ENCODE measurements around the gene HABP4. TPM values are rescaled to one million over a fixed set of nuclear protein-coding genes. Genes with fewer than 3 reads are reported as not detected.

HABP4 gene
- total and polyA plus RNA-seq, 2 experiments from 2014 or later, result 41.0 to 69.6 TPM

- Histone ChIP-seq H3K36me3 (peaks cover 28% of the 10 kb centered on the region), H3K27ac (peak overlapping the region; percentile 40), H3K4me1 (ENCODE audit: low read depth) (peaks cover 53% of the 10 kb centered on the region), H3K9me3 (ENCODE audit: low read depth) (no peaks in the 10 kb centered on the region), H3K27me3 (no peaks in the 10 kb centered on the region), H3K4me3 (no peak overlapping the region)
- no peak for DNase-seq (ENCODE audit: low read depth in 1 of 2, low spot score in 1 of 2)
- TF ChIP-seq, protein P1, sequence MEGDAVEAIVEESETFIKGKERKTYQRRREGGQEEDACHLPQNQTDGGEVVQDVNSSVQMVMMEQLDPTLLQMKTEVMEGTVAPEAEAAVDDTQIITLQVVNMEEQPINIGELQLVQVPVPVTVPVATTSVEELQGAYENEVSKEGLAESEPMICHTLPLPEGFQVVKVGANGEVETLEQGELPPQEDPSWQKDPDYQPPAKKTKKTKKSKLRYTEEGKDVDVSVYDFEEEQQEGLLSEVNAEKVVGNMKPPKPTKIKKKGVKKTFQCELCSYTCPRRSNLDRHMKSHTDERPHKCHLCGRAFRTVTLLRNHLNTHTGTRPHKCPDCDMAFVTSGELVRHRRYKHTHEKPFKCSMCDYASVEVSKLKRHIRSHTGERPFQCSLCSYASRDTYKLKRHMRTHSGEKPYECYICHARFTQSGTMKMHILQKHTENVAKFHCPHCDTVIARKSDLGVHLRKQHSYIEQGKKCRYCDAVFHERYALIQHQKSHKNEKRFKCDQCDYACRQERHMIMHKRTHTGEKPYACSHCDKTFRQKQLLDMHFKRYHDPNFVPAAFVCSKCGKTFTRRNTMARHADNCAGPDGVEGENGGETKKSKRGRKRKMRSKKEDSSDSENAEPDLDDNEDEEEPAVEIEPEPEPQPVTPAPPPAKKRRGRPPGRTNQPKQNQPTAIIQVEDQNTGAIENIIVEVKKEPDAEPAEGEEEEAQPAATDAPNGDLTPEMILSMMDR (IDR thresholded peaks at IDR 0.05; ENCODE audit: low read depth, low read length), result no peak
Observed at GRCh38 chr9:96489482-96489979, 39.6 kb downstream of the HABP4 start.

DNA sequence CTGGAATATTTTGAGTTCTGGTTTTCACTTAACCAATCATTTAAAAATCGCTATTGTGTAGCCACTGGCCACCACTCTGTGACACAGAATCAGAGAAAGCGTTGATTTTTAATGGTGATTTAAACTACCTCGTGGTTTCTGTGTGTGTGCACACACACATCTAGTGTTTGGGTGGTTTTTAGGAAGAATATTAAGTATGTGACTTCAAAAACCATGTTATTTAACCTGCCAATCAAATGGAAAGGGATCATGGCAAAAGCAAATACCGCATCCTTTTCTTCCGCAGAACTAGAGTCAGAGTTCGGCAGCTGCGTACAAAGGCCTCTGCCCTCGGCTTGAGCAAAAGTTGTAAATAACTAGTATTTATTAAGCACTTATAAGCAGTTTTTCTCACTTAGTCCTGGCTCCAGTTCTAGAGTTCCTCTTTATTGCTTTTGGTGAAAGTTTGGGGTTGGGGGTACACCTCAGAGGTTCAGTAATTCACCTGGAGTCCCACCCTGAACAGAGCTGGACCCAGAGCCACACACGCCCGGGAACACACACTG lies 40.6 kb downstream of the HABP4 start:
- Histone ChIP-seq H3K27me3 (no peaks in the 10 kb centered on the region), H3K36me3 (peaks cover 23% of the 10 kb centered on the region), H3K27ac (peak overlapping the region; percentile 91), H3K4me3 (no peak overlapping the region), H3K9me3 (ENCODE audit: low read depth) (no peaks in the 10 kb centered on the region), H3K4me1 (ENCODE audit: low read depth) (peaks cover 53% of the 10 kb centered on the region)
- no peak for DNase-seq (ENCODE audit: low read depth in 1 of 2, low spot score in 1 of 2)
- TF ChIP-seq, protein P1 (IDR thresholded peaks at IDR 0.05; ENCODE audit: low read depth, low read length), result no peak

GRCh38 chr9:96491079-96491879 lies 41.3 kb downstream of the HABP4 start:
- H3K36me3 ChIP-seq, result peaks cover 21% of the 10 kb centered on the region
- H3K27me3 ChIP-seq, result no peaks in the 10 kb centered on the region
- DNase-seq (ENCODE audit: low read depth in 1 of 2, low spot score in 1 of 2), result peak; percentile 55 to 67
- no peaks in the 10 kb centered on the region for H3K9me3 ChIP-seq (ENCODE audit: low read depth)
- H3K4me1 ChIP-seq (ENCODE audit: low read depth), result peaks cover 47% of the 10 kb centered on the region
- H3K4me3 ChIP-seq, result no peak overlapping the region
- TF ChIP-seq, protein P1 (IDR thresholded peaks at IDR 0.05; ENCODE audit: low read depth, low read length), result no peak
- peak overlapping the region; percentile 91 for H3K27ac ChIP-seq

- DNase-seq (ENCODE audit: low read depth in 1 of 2, low spot score in 1 of 2), result no peak
- no peaks in the 10 kb centered on the region for H3K9me3 ChIP-seq (ENCODE audit: low read depth)
- H3K4me3 ChIP-seq, result no peak overlapping the region
- H3K36me3 ChIP-seq, result peaks cover 21% of the 10 kb centered on the region
- peaks cover 40% of the 10 kb centered on the region for H3K4me1 ChIP-seq (ENCODE audit: low read depth)
- TF ChIP-seq, protein P1 (IDR thresholded peaks at IDR 0.05; ENCODE audit: low read depth, low read length), result no peak
- H3K27ac ChIP-seq, result peak overlapping the region; percentile 91
- H3K27me3 ChIP-seq, result no peaks in the 10 kb centered on the region
Observed at GRCh38 chr9:96491880-96492525, 42.0 kb downstream of the HABP4 start.

DNA sequence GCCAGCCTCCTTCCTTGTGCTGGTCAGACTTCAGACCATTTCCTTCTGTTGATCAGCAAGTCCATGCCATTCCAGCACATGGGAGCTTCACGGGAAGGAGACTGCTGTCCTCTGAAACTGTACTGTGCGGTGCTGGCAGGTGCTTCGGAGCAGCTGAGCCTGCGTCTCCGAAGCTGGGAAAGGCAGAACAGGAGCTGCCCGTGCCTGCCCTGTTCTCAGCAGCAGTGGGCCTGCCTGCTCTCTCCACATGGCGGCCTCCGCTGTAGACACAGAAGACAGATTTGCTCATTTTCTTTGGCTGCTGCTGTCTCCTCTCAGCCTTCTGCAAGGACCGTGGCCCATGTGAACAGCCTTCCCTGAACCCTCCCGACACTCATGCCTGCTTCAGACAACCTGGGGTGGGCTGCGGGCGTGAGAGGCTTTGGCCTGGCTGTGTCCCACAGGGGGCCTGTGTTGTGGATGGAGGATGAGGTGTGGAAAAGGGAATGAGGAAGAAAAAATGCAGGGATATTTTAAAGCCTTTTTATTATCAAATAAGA lies 43.1 kb downstream of the HABP4 start:
- H3K9me3 ChIP-seq (ENCODE audit: low read depth), result no peaks in the 10 kb centered on the region
- no peak overlapping the region for H3K4me3 ChIP-seq
- H3K36me3 ChIP-seq, result peaks cover 15% of the 10 kb centered on the region
- H3K4me1 ChIP-seq (ENCODE audit: low read depth), result peaks cover 33% of the 10 kb centered on the region
- no peak for DNase-seq (ENCODE audit: low read depth in 1 of 2, low spot score in 1 of 2)
- H3K27ac ChIP-seq, result peak overlapping the region; percentile 91
- H3K27me3 ChIP-seq, result no peaks in the 10 kb centered on the region
- TF ChIP-seq, protein P1 (IDR thresholded peaks at IDR 0.05; ENCODE audit: low read depth, low read length), result no peak
